ENCODE data around the gene PRR14L.

DNA sequence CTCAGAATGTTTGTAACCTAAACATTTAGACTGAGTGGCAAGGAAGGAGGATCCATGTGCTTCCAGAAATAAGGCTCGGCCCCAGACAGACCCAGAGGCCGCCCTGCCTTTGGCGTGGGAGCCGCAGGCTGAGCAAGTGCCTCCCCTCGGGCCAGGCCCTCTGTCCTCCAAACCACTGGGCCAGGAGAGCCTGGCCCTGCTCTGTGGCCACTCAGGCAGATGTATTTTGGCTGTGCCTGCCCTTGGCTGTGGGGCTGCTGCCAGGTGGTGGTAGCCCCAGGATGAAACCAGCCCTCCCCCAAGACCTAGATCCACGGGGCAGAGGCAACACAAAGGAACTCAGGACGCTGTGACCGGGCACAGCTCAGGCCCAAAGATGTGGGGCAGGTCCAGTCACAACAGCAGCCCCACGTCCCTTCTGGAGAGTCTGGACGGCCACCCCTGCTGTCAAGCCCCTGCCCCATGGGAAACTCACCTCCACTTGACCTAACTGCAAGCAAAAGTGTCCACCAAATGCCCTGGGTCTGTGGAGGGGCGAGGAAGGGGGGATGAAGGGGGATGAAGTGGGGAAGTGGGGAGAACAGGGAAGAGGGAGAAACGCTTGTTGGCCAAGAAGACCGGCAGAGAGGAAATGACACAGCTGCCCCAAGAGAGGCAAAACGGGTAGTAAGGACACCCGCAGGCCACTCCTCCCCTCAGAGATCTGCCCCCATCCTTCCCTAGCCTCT lies 111.9 kb downstream of the PRR14L start:
- TF ChIP-seq POLR2A (IDR thresholded peaks at IDR 0.05; ENCODE audit: low read depth, low read length) (peak; percentile 9; the same call in 1 of the 2 replicates), POLR2AphosphoS5 (IDR thresholded peaks at IDR 0.05; ENCODE audit: low read depth, low read length) (peak; percentile 50; the same call in 1 of the 2 replicates)
